Stomach (tissue), 9 donors: ENCODE measurements around the gene FXYD2. TPM values are rescaled to one million over a fixed set of nuclear protein-coding genes. Genes with fewer than 3 reads are reported as not detected.

ENCODE experiments used
- DNase-seq, 2 donors: peaks; one replicate each; pipeline versions ENCODE4 v3.0.0 to v3.0.0-alpha.2; 2013 to 2019
- H3K27ac ChIP-seq, 5 donors: fragments of 200-600 bp in 4 of 5; sonication (generic) in 4 of 5; one replicate each; pipeline ENCODE4 v1.5.1; 2013 to 2019; ENCODE audit warnings: mild to moderate bottlenecking in 1 of 5, moderate library complexity in 1 of 5
- H3K27me3 ChIP-seq, 3 donors: fragments of 200-600 bp; sonication (generic); one replicate each; pipeline ENCODE4 v1.5.1; 2017 to 2019; ENCODE audit warnings: mixed run types in 1 of 3
- H3K36me3 ChIP-seq, 4 donors: fragments of 200-600 bp; sonication (generic); 1 replicate in 3 of 4; 2 replicates in 1 of 4; pipeline ENCODE4 v1.5.1; 2016 to 2019
- H3K4me1 ChIP-seq, 4 donors: fragments of 200-600 bp; sonication (generic); one replicate each; pipeline ENCODE4 v1.5.1; 2016 to 2019
- H3K4me3 ChIP-seq, 4 donors: fragments of 200-600 bp; sonication (generic) in 3 of 4; one replicate each; pipeline ENCODE4 v1.5.1; 2016 to 2019; ENCODE audit warnings: mild to moderate bottlenecking in 1 of 4
- H3K9me3 ChIP-seq, 4 donors: fragments of 200-600 bp; sonication (generic); one replicate each; pipeline ENCODE4 v1.5.1; 2016 to 2019
- EP300 ChIP-seq: sonication (generic); formaldehyde crosslinking; IDR thresholded peaks from one replicate; pipeline ENCODE4 v1.6.1; 2017; ENCODE audit warnings: antibody characterized with exemption
- POLR2A ChIP-seq, 4 donors: fragments of 450-650 bp; IDR thresholded peaks; one replicate each; pipeline ENCODE4 v1.6.1; 2016; ENCODE audit warnings: antibody characterized with exemption in 4 of 4, control low read depth in 2 of 4, mild to moderate bottlenecking in 1 of 4, moderate library complexity in 1 of 4
- POLR2AphosphoS5 ChIP-seq, 3 donors: sonication (generic); formaldehyde crosslinking; IDR thresholded peaks; one replicate each; pipeline ENCODE4 v1.6.1; 2016; ENCODE audit warnings: antibody characterized with exemption in 3 of 3
- WGBS, 5 donors: extraction: QIAGEN DNeasy Blood & Tissue Kit in 3 of 5; methylation state at CpG; one replicate each; pipeline versions ENCODE4 v1.1.5 to v1.1.7; 2013 to 2018; 5-methylcytosine and 5-hydroxymethylcytosine counted together
- intact Hi-C: fragments of 100-400 bp; cut with DNase I; formaldehyde crosslinking; loops from one replicate; pipeline ENCODE4 v1.15.1; 2023; ENCODE audit warnings: low total_unique reads
- polyA plus RNA-seq, 3 donors: library from polyadenylated mRNA; stranded (reverse); fragments of 200-250 nt; gene quantifications; one replicate each; pipeline ENCODE4 v1.2.3, GENCODE V29; 2013
- total RNA-seq, 5 donors: library from RNA; depleted of rRNA; stranded (reverse); fragments of >200 nt; gene quantifications; one replicate each; pipeline versions ENCODE4 v1.1.0 to v1.2.3, GENCODE V29; 2014 to 2016
- TF ChIP-seq, protein P1 (sequence below), 7 experiments: fragments of 450-650 bp in 4 of 7; fragments of 200-600 bp in 3 of 7; sonication (generic) in 3 of 7; IDR thresholded peaks; one replicate each; pipeline ENCODE4 v1.5.1; 2016 to 2019; ENCODE audit warnings: antibody characterized with exemption in 7 of 7, control low read depth in 2 of 7, mild to moderate bottlenecking in 1 of 7
- donor health status: healthy with polysubstance abuse.
- donor health status: Bipolar disorder and iron deficiency.
- donor health status: healthy.

Gene FXYD2
- total and polyA plus RNA-seq, 8 donors: 0.45 to 7.8 (median 4.0) TPM; not detected in 3

GRCh38 chr11:117809236-117810055 is 15.1 kb downstream of the FXYD2 start:
- Histone ChIP-seq H3K36me3 (no peaks in the 10 kb centered on the region), H3K4me3 (no peak overlapping the region), H3K9me3 (no peaks in the 10 kb centered on the region), H3K27me3 (peaks cover 0 to 34% (median 16%) of the 10 kb centered on the region in 3 donors), H3K27ac (peak overlapping the region in 3 of 5 donors; percentile 33 to 50 (median 42)), H3K4me1 (peaks cover under 1 to 28% (median 12%) of the 10 kb centered on the region in 4 donors)
- no peak for TF ChIP-seq EP300
- TF ChIP-seq, protein P1, sequence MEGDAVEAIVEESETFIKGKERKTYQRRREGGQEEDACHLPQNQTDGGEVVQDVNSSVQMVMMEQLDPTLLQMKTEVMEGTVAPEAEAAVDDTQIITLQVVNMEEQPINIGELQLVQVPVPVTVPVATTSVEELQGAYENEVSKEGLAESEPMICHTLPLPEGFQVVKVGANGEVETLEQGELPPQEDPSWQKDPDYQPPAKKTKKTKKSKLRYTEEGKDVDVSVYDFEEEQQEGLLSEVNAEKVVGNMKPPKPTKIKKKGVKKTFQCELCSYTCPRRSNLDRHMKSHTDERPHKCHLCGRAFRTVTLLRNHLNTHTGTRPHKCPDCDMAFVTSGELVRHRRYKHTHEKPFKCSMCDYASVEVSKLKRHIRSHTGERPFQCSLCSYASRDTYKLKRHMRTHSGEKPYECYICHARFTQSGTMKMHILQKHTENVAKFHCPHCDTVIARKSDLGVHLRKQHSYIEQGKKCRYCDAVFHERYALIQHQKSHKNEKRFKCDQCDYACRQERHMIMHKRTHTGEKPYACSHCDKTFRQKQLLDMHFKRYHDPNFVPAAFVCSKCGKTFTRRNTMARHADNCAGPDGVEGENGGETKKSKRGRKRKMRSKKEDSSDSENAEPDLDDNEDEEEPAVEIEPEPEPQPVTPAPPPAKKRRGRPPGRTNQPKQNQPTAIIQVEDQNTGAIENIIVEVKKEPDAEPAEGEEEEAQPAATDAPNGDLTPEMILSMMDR (IDR thresholded peaks at IDR 0.05): peak in 5 of 7 experiments; percentile 10 to 45 (median 29)
- TF ChIP-seq POLR2AphosphoS5 (IDR thresholded peaks at IDR 0.05): no peak
- no peak for TF ChIP-seq POLR2A (IDR thresholded peaks at IDR 0.05)
- intact Hi-C loops: no loop called here
- DNase-seq: peak; percentile 60 to 91
- WGBS, 5 donors: 27 to 36% (median 35%) methylated on average over 14 to 22 of the region's 22 CpGs

DNA sequence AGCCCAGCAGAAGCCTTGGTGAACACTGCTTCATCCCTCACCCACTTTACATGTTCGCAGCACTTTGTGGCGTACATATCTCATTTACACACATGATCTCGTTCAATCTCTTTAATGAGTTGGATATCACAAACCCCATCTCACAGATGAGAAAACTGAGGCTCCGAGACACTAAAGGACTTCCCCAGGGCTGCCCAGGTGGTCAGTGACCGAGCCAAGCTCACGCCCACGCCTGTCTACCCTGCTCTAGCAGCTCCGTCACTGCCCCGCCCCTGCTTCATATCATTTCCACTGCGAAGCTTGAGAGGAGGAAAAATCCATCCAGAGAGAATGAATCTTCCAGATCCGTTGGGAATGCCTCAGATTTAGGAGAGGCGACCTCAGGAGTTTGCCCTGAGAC is 15.8 kb downstream of the FXYD2 start:
- peaks cover 0 to 26% (median 11%) of the 10 kb centered on the region in 4 donors for H3K4me1 ChIP-seq
- TF ChIP-seq POLR2A (IDR thresholded peaks at IDR 0.05): no peak
- no peak for TF ChIP-seq EP300
- no peak for TF ChIP-seq POLR2AphosphoS5 (IDR thresholded peaks at IDR 0.05)
- H3K36me3 ChIP-seq: no peaks in the 10 kb centered on the region
- WGBS, 5 donors: 42 to 52% (median 43%) methylated on average over 11 to 12 of the region's 12 CpGs
- H3K27ac ChIP-seq: peak overlapping the region in 3 of 5 donors; percentile 33 to 50 (median 42)
- peaks cover 0 to 34% (median 16%) of the 10 kb centered on the region in 3 donors for H3K27me3 ChIP-seq
- DNase-seq: no peak
- no peaks in the 10 kb centered on the region for H3K9me3 ChIP-seq
- intact Hi-C loops: no loop called here
- no peak overlapping the region for H3K4me3 ChIP-seq

- H3K4me3 ChIP-seq: no peak overlapping the region
- no peaks in the 10 kb centered on the region for H3K9me3 ChIP-seq
- H3K36me3 ChIP-seq: no peaks in the 10 kb centered on the region
- H3K27me3 ChIP-seq: peaks cover 0 to 34% (median 16%) of the 10 kb centered on the region in 3 donors
- H3K4me1 ChIP-seq: peaks cover 0 to 26% (median 11%) of the 10 kb centered on the region in 4 donors
- no peak overlapping the region for H3K27ac ChIP-seq
- intact Hi-C loops: no loop called here
- 51 to 58% (median 55%) methylated on average over 22 of the region's 22 CpGs for WGBS, 5 donors
- TF ChIP-seq POLR2A (IDR thresholded peaks at IDR 0.05) (no peak), POLR2AphosphoS5 (IDR thresholded peaks at IDR 0.05) (no peak), EP300 (no peak)
- TF ChIP-seq, protein P1 (IDR thresholded peaks at IDR 0.05): peak in 5 of 7 experiments; percentile 77 to 95 (median 89)
- DNase-seq: peak; percentile 85 to 90
Measured at GRCh38 chr11:117807482-117808327, 16.8 kb downstream of the FXYD2 start.

DNA sequence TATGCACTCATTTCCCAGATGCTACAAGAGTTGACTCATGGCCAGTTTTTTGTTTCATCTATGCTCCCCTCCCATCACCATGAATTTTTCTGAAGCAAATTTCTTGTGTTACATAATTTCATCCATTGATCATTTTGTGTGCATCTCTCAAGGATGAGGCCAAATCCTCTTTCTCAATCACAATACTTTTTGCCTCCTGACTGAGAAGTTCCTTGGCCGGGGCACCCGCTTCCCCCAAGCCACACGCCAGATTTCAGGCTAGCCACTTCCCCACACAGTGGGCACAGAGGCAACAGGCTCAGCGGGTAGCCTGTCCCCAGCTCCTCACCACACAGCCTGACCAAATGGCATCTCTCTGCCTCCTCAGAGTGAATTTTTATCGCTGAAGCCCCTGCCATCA is 17.7 kb downstream of the FXYD2 start:
- Histone ChIP-seq H3K4me3 (no peak overlapping the region), H3K9me3 (no peaks in the 10 kb centered on the region), H3K36me3 (no peaks in the 10 kb centered on the region), H3K27me3 (peaks cover 0 to 34% (median 16%) of the 10 kb centered on the region in 3 donors), H3K27ac (no peak overlapping the region), H3K4me1 (peaks cover 0 to 26% (median 11%) of the 10 kb centered on the region in 4 donors)
- no peak for DNase-seq
- TF ChIP-seq POLR2AphosphoS5 (IDR thresholded peaks at IDR 0.05) (no peak), POLR2A (IDR thresholded peaks at IDR 0.05) (no peak), EP300 (no peak)
- TF ChIP-seq, protein P1 (IDR thresholded peaks at IDR 0.05): no peak
- intact Hi-C loops: no loop called here
- WGBS, 5 donors: 78 to 85% (median 79%) methylated on average over 5 of the region's 5 CpGs
